NCI-H1694 (cell line): ENCODE results near the gene GCN1.

Source experiments
- DNase-seq: peaks from one replicate; lab custom pipeline; 2025; lab: John Stamatoyannopoulos, UW

The GCN1 gene

GRCh38 chr12:120229487-120230325, 35.2 kb upstream of the GCN1 start:
- no peak for DNase-seq

DNA sequence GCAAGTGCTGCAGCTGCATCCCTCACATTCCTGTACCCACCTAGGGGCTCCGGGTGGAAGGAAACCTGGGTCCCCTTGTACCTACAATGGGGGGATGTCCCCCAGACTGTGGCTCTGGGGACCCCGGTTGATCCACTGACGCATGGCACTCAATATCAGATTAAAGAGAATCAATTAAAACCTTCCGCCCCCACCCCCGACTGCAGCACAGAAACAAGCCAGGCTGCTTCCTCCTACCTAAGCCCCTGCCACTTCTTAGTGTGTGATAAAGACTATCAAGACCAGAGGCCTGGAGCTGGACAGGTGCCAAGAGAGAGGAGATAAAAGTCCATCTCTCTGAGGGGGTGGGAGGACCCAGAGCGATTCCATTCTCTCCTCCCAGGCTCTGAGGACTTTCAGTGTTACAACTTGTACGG, 34.6 kb upstream of the GCN1 start:
- DNase-seq = no peak

DNA sequence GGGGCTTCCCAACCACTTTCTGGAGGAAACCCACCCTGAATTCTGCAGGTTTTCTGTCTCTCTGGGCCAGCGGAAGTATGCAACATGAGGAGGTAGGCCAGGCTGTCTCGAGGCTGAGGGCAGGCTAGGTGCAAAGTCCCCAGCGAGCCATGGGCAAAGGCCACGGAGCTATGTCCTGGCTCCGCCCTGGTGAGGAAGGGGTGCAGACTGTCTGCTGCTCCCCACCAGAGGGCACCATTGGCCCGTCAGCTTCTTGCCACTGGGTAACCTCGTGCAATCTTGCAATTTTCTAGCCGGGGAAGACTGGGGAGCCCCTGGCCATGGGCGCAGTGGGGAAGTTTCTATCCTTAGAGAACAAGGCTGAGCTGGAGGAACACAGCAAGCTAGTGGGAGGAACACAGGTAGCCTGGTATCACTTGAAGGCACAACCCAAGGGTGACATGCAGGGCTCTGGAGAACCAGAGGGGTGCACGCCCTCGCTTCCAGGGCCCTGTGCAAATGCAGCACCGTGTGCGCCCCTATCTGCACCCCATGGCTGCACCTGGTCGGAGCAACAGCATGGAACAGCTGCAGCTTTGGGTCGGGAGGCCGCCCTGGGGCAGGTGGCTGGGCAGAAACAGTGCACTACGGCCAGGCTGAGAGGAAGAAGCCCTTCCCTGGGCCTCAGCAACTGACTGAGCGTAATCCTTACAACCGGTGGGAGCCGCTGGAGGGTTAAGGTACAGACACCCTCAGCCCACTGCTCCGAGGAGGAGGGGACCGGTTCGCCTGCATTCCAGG, 34.0 kb upstream of the GCN1 start:
- DNase-seq = peak; percentile 45

DNA sequence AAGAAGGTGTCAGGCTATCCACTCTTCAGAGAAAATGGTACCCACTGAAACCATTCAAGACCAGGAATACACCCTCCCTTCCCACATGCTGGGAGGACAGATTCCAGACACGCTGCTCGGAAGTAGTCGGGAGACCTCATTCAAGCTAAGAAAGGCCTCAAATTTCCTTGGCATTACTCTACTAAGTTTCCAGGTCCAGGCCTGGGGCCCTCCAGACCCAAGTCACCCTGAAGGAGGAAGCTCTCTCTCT, 33.5 kb upstream of the GCN1 start:
- no peak for DNase-seq

DNA sequence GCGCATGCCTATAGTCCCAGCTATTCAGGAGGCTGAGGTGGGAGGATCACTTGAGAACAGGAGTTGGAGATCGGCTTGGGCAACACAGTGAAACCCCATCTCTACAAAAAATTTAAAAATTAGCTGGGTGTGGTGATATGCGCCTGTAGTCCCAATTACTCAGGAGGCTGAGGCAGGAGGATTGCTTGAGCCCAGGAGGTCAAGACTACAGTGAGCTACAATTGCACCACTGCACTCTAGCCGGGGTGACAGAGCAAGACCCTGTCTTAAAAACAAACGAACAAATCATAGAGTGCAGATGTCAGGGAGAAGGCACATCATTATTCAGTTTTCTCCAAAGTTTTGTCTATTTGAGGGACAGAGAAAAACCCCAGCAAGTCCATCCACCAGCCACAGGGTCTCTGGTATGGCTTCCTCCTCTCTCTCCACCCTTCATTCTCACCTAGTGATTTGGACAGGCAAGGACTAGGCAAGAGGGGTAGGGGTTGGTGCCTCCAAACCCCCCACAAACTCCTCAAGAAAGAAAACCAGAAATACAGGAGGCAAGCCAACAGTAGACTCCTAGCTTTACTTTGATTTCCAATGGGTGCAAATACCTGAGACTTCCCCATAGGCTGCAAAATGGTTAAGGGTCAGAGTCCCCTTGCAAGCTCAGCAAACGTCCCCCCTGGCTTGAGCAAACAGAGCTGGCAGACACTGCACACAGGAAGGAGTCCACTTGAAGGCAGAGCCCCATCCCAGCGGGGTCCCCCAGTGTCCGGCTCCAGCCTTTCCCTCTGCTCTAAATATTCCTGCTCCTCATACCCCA, 32.9 kb upstream of the GCN1 start:
- no peak for DNase-seq

DNA sequence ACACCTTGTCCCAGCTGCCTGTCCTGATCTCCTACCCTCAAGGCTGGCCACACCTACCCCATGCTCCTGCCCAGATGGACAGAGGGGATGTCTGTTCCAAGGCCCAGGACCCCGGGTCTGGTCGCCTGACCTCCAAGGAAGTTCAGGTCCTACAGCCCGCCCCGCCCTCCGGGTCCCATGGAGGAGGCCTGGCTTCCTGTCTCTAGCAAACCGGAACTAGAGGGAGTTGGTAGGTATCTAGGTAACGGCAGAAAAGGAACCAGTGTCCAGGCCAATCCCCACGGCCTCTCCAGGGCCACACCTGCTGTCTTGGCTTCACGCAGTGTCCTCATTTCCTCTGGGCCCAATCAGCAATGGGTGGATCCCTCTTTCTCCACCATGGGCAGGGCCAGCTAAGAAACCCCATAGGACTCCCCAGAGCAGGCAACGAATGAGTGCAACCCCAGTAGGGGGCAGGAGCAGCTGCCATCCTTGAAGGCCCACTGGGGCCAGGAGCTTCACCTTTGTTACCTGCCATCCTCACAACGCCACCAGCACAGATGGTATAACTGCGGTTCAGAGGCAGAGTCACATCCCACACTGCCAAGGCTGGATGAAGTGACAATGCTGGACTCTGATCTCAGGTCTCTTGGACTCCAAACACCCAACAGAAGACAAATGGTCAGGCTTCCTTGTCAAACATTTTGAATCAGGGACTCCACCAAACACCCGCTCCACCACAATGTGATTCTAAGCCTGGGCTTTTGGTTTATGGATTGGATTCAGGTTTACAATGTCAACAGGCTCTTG, 31.5 kb upstream of the GCN1 start:
- no peak for DNase-seq

DNA sequence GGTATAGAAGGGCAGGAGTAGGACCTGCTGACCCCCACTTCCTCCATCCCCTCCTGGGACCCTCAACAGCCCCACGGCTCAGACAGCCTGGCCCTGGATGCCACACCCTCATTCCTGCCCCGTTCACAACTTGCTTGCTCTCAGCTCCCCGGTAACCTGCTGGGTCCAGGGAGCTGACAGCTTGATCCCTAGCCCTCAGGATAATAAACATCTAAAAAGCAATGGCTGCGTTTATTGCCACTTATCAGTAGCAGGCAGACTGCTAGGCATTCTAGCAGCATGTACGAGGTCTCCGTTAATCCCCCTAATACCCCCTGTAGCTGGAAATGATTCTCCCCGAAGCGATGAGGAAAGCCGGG, 30.7 kb upstream of the GCN1 start:
- DNase-seq = no peak

DNA sequence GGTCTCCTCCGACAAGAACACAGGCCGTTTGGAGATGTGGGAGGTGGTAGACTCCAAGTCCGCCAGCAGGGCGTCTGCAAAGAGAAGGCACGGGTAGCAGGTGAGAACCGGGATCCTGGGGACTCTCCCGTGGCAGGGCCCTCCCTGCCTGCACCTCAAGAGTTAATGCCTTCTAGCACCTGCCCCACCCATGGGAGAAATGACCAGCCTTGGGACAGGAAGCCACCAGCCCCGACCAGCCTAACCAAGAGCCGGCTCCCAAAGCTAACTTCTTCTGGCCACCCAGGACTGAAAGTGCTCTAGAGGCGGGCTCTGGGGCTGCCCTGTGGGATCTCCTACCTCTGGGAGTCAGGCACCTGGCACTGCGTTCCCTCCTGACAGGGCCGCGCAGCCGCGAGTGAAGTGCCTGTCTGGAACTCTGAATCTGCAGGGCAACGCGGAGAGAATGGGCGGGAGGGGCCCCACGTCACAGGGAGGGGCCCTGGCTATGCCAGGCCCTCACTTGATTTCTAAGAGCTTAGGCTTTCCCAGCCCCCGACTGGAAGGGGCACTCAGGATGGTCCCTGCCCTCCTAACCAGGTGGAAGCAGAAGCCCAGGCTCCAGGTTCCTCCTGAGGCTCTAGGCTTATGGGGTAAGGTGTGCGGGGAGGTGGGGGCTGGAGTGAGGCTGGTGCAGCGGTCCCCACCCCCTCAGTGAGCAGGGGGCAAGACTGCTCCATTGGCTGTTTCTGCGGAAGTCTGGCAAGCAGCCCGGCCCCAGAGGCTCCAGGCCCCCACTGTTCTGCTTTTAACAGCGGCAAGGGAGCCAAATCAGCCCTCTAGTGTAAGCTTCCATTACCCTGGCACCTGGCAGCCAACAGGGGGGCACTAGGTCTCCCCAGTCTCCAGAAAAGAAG, 30.0 kb upstream of the GCN1 start:
- DNase-seq = peak; percentile 36

DNA sequence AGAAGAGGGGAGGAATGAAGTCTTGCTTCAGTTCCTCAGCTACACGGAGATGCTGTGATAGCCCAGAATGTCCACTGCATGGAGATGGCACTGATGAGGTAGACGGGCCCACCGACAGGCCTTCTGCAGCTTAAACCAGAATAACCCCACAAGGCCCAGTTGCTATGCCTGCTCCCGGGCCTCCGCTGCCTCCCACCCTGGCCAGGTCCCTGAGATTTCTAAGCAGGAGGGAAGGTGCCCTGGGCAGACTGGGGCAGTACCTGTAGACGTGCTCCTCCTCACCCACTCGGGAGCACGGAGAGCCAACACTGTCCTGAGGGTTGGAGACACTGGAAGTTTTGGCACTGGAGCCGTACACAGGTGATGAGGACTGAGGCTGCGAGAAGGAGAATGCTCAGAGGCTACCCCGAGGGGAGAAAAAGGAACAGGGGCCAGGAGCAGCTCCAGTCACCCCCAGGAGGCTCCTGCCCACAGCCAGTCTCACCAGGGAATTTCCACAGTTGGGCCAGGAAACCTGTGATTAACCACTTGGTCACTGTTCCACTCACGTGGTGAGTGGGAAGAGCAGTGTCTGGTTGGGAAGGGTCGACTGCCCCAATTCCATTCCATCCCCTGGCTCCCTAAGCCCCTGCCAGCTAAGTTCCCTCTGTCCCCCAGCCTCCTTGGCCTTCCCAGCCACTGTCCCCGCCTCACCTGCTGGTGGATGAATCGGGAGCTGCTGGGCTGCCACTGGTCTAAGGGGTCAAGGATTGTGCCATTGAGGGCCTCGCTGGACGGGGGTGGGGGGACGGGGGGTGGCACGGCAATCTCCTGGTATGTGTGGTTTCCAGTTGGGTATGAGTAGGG, 29.2 kb upstream of the GCN1 start:
- no peak for DNase-seq

- no peak for DNase-seq
Observed at GRCh38 chr12:120222288-120222832, 27.8 kb upstream of the GCN1 start.

- no peak for DNase-seq
Observed at GRCh38 chr12:120221576-120221900, 27.0 kb upstream of the GCN1 start.

DNA sequence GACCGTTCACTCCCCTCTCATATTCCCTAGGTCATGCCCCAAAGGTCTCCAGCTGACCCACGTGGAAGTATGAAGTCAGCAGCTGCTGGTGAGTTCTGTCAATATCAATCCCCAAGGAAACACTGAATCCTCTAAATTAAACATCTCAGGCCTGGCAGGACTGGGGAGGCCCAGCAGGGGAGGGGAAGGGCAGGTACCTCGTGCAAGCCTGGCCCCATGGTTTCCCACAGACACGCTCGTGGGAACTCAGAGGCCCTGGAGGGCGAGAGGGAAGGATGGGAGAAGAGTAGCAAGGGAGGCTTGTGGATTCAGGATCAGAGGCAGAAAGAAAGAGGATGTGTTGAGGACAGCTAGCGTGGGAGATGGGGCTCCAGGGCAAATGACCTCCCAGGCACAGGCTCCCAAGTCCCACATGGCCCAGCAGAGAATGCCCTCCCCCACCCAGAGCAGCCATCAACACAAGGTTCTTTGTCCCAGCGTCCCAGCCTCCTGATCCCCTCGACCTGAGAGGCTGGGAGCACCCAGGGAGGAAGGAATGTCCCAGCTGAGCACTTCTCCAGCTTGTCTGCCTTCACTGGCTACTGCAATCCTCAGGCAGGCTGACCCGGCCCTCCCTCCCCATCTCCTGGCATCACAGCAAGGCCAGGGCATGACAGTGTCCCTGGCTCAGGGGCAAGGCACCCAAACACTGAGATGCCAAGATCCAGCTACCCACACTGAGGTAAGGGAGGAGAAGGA, 26.5 kb upstream of the GCN1 start:
- no peak for DNase-seq

- no peak for DNase-seq
Observed at GRCh38 chr12:120218680-120219606, 24.4 kb upstream of the GCN1 start.

GRCh38 chr12:120216742-120217605, 22.5 kb upstream of the GCN1 start:
- no peak for DNase-seq

GRCh38 chr12:120215766-120216735, 21.5 kb upstream of the GCN1 start:
- DNase-seq = no peak

DNA sequence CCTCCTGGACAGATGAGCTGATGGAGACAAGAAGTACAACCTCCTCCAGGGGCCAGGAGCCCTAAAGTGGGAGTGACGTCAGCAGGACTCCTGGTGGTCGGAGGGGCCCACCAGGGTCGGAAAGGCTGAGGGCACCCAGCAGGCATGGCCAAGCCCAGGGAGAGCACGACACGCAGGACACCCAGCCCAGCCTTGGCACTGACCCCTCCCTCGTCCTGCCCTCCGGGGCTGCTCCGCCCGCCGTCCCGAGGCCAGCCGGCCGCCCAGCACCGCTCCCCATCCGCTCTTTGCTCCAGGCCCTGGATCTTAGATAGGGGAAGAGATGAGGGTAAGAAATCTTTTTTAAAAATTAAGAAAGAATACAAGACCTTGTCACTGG, 20.8 kb upstream of the GCN1 start:
- no peak for DNase-seq
